PC-9 (cell line): Measurements from ENCODE around the gene NADSYN1.

Experiments
- CTCF ChIP-seq: fragments of 200-600 bp; sonication (generic); conservative IDR thresholded peaks from 2 replicates; pipeline ENCODE4 v1.6.1; 2017; ENCODE audit warnings: mixed run types, antibody characterized with exemption, mild to moderate bottlenecking, moderate library complexity
- EZH2 ChIP-seq: fragments of 200-600 bp; sonication (generic); IDR thresholded peaks from 2 replicates; pipeline ENCODE4 v1.8.0; 2017; ENCODE audit warnings: antibody characterized with exemption, low read depth

- no peak for TF ChIP-seq EZH2
- no peak for TF ChIP-seq CTCF
These were observed 46.1 kb downstream of the NADSYN1 start for GRCh38 chr11:71499125-71499524.
